Femur (tissue), 1 donor: ENCODE data around the gene ANKHD1.
A peak's percentile ranks its signal among the peaks of the same experiment; 100 is the strongest.

Source experiments
- DNase-seq: peaks from one replicate; pipeline ENCODE4 v3.0.0-alpha.2; 2017

Gene ANKHD1

GRCh38 chr5:140401362-140402257, at the start of gene ANKHD1:
Gene ANKHD1, plus strand, starts transcription at chr5:140401833. Its CDS starts 135 bp downstream, at chr5:140401968.
- DNase-seq = peak; percentile 100

- DNase-seq = no peak
Observed at GRCh38 chr5:140355546-140355945, 46.1 kb upstream of the ANKHD1 start.

- DNase-seq = no peak
Observed at GRCh38 chr5:140356853-140357725, 44.5 kb upstream of the ANKHD1 start.

- peak; percentile 88 for DNase-seq
Observed at GRCh38 chr5:140357726-140358093, 43.9 kb upstream of the ANKHD1 start.

- no peak for DNase-seq
Observed at GRCh38 chr5:140358738-140359310, 42.8 kb upstream of the ANKHD1 start.

- DNase-seq = no peak
Observed at GRCh38 chr5:140360101-140360500, 41.5 kb upstream of the ANKHD1 start, which contains the start of gene SLC4A9. Gene SLC4A9, plus strand, starts transcription at chr5:140360194. Its CDS starts 43 bp downstream, at chr5:140360237.

GRCh38 chr5:140360681-140361479, 40.8 kb upstream of the ANKHD1 start:
- no peak for DNase-seq

GRCh38 chr5:140361901-140362300, 39.7 kb upstream of the ANKHD1 start:
- DNase-seq = no peak

GRCh38 chr5:140362311-140362710, 39.3 kb upstream of the ANKHD1 start:
- no peak for DNase-seq

GRCh38 chr5:140362875-140363630, 38.6 kb upstream of the ANKHD1 start:
- peak; percentile 77 for DNase-seq

- DNase-seq = no peak
Observed at GRCh38 chr5:140363631-140364471, 37.8 kb upstream of the ANKHD1 start.

GRCh38 chr5:140364472-140364765, 37.2 kb upstream of the ANKHD1 start:
- DNase-seq = no peak

GRCh38 chr5:140365282-140365681, 36.4 kb upstream of the ANKHD1 start:
- DNase-seq = no peak

GRCh38 chr5:140365941-140366340, 35.7 kb upstream of the ANKHD1 start:
- DNase-seq = no peak

- DNase-seq = no peak
Observed at GRCh38 chr5:140366589-140367255, 34.9 kb upstream of the ANKHD1 start.

GRCh38 chr5:140367256-140368013, 34.2 kb upstream of the ANKHD1 start:
- no peak for DNase-seq

- DNase-seq = no peak
Observed at GRCh38 chr5:140371356-140372151, 30.1 kb upstream of the ANKHD1 start.

- peak; percentile 87 for DNase-seq
Observed at GRCh38 chr5:140372971-140373487, 28.6 kb upstream of the ANKHD1 start.
